SK-N-SH treated with all-trans-retinoic acid at 6 μM for 48 hours (cell line): ENCODE data around the gene TSKU.

Experiments used
- ARNTL ChIP-seq: fragments of 450-650 bp; formaldehyde crosslinking; IDR thresholded peaks from 2 replicates; pipeline ENCODE4 v1.5.0; 2020; ENCODE audit warnings: low read depth, mild to moderate bottlenecking, moderate library complexity, borderline replicate concordance
- BACH2 ChIP-seq: fragments of 250-450 bp; sonication (Bioruptor Pico); IDR thresholded peaks from 2 replicates; pipeline ENCODE4 v1.9.0; 2021; ENCODE audit warnings: mild to moderate bottlenecking, borderline replicate concordance
- CSDC2 ChIP-seq: fragments of 250-450 bp; sonication (Bioruptor Pico); IDR thresholded peaks from 2 replicates; pipeline ENCODE4 v1.5.0; 2020; ENCODE audit warnings: mild to moderate bottlenecking, moderate library complexity
- ESRRG ChIP-seq: fragments of 250-450 bp; sonication (Bioruptor Pico); IDR thresholded peaks from 2 replicates; pipeline ENCODE4 v1.6.1; 2021; ENCODE audit warnings: mild to moderate bottlenecking
- OSR1 ChIP-seq: fragments of 250-450 bp; sonication (Bioruptor Pico); IDR thresholded peaks from 2 replicates; pipeline ENCODE4 v1.8.0; 2022; ENCODE audit warnings: moderate library complexity, mild to moderate bottlenecking, inconsistent platforms
- PATZ1 ChIP-seq: fragments of 250-450 bp; sonication (Bioruptor Pico); IDR thresholded peaks from 2 replicates; pipeline ENCODE4 v1.8.0; 2020; ENCODE audit warnings: mild to moderate bottlenecking, moderate library complexity, borderline replicate concordance
- POU6F1 ChIP-seq: fragments of 250-450 bp; sonication (Bioruptor Pico); IDR thresholded peaks from 2 replicates; pipeline ENCODE4 v1.8.0; 2021; ENCODE audit warnings: low read depth, mild to moderate bottlenecking, moderate library complexity, borderline replicate concordance
- RARB ChIP-seq: fragments of 250-450 bp; sonication (Bioruptor Pico); IDR thresholded peaks from 2 replicates; pipeline ENCODE4 v1.8.0; 2021; ENCODE audit warnings: mild to moderate bottlenecking, moderate library complexity
- SNAI2 ChIP-seq: fragments of 250-450 bp; sonication (Bioruptor Pico); IDR thresholded peaks from 2 replicates; pipeline ENCODE4 v1.5.0; 2020; ENCODE audit warnings: mild to moderate bottlenecking, moderate library complexity
- ZNF565 ChIP-seq: fragments of 450-650 bp; formaldehyde crosslinking; conservative IDR thresholded peaks from 2 replicates; pipeline ENCODE4 v1.5.0; 2020; ENCODE audit warnings: low read depth, mild to moderate bottlenecking, moderate library complexity
- ZNF70 ChIP-seq: fragments of 450-650 bp; formaldehyde crosslinking; IDR thresholded peaks from 2 replicates; pipeline ENCODE4 v1.5.0; 2020; ENCODE audit warnings: mild to moderate bottlenecking, moderate library complexity
- ZNF8 ChIP-seq: fragments of 450-650 bp; formaldehyde crosslinking; IDR thresholded peaks from 2 replicates; pipeline ENCODE4 v1.5.0; 2020; ENCODE audit warnings: mild to moderate bottlenecking, moderate library complexity

GRCh38 chr11:76750746-76751145 lies 32.4 kb upstream of the TSKU start:
- TF ChIP-seq BACH2 (CRISPR knock-in tag) (no peak), PATZ1 (CRISPR knock-in tag) (no peak), OSR1 (CRISPR knock-in tag) (no peak), ARNTL (CRISPR knock-in tag) (no peak), RARB (CRISPR knock-in tag) (no peak), ZNF565 (CRISPR knock-in tag) (no peak), ZNF8 (CRISPR knock-in tag) (no peak), ZNF70 (CRISPR knock-in tag) (no peak), CSDC2 (CRISPR knock-in tag) (no peak), SNAI2 (CRISPR knock-in tag) (no peak), ESRRG (CRISPR knock-in tag) (no peak), POU6F1 (CRISPR knock-in tag) (no peak)
